Stimulated activated CD4-positive, alpha-beta T cell treated with anti-CD3 and anti-CD28 coated beads, TNF-alpha, amount 100 ng/mL, for 4 hours (primary cell): ENCODE data around the gene SLC15A3.

Experiments
- DNase-seq, 3 experiments: peaks; one replicate each; pipeline ENCODE4 v3.0.0-alpha.2; 2020; ENCODE audit warnings: low read depth in 3 of 3

The SLC15A3 gene

DNA sequence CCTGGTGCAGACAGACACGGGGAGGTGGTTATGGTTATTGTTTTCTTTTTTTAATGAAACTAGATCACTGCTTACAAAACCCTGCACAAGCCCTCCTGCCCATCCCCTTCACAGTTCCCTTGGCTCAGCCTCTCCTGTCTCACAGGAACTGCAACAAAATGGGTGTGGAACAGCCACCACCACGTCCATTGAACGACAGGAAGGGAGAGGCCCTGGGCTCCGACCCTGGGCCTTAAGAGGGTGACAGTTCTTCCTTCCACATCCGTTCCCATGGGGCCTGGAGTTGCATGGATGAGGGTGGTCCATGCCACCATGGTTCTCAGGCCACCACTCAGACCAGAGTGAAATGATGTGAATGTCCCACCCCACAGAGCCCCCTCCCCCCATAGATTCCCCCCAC lies 61.3 kb downstream of the SLC15A3 start:
- no peak for DNase-seq

DNA sequence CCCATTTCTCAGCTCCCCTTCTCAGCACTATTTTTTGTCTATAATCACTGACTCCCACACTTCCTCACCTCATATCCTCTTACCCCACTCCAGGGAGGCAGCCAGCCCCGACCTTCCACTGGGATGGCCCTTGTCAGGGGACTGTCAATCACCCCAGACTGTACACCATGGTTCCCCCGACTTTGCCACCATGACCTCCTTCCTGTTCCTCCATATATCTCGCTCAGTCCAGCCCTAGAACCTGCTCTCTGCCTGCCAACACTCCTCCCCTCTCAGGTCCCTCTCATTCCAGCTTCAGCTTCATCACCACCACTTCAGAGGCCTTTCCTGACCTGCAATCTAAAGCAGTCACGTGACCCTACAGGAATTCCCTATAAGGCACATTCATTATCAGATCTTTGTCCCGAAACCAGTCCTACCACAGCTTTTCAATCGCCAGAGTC lies 62.1 kb downstream of the SLC15A3 start:
- DNase-seq, result no peak

DNA sequence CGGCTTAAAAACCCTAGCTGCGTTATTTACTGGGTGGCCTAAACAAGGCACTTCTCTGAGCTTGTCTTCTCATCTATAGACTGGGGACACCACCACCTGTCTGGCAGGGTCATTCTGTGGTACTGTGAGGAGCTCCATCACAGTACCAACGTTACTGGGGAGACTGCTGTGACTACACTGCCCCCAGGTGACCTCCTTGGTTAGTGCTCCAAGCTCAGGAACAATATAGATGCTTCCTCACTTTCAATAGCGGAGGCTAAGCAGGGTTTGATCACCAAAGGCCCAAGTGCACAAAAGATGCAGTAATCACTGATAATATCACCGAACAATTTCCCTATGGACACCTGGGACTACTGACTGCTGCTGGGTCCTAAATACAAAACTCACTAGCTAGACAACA lies 64.4 kb downstream of the SLC15A3 start:
- DNase-seq, result no peak
